ENCODE data around the gene LIN28B. TPM values are rescaled to one million over a fixed set of nuclear protein-coding genes. Genes with fewer than 3 reads are reported as not detected.

The LIN28B gene
- total RNA-seq, 4 donors from 2014 or later = not detected

- WGBS, 2 donors = 87 to 91% methylated on average over 4 of the region's 4 CpGs
- intact Hi-C loops (cut with DNase I; ENCODE audit: low total_unique reads) = no loop called here
These were observed 72.0 kb downstream of the LIN28B start for GRCh38 chr6:105028898-105029297.

GRCh38 chr6:105029581-105029980, 72.7 kb downstream of the LIN28B start:
- no peak for DNase-seq (ENCODE audit: low spot score in 2 of 2)
- TF ChIP-seq CTCF (IDR thresholded peaks at IDR 0.05) (no peak), POLR2A (IDR thresholded peaks at IDR 0.05) (no peak)
- 74 to 79% methylated on average over 2 of the region's 2 CpGs for WGBS, 2 donors
- H3K4me3 ChIP-seq (ENCODE audit: low read depth, poor library complexity, severe bottlenecking) = no peak overlapping the region
- intact Hi-C loops (cut with DNase I; ENCODE audit: low total_unique reads) = no loop called here

More at GRCh38 chr6:105028898-105029297, 72.0 kb downstream of the LIN28B start:
- no peak for DNase-seq (ENCODE audit: low spot score in 2 of 2)
- TF ChIP-seq POLR2A (IDR thresholded peaks at IDR 0.05) = no peak
- no peak overlapping the region for H3K4me3 ChIP-seq (ENCODE audit: low read depth, poor library complexity, severe bottlenecking)

- intact Hi-C loops (cut with DNase I; ENCODE audit: low total_unique reads) = no loop called here
- no peak for TF ChIP-seq CTCF (IDR thresholded peaks at IDR 0.05)
- no peak for TF ChIP-seq POLR2A (IDR thresholded peaks at IDR 0.05)
- 77 to 89% methylated on average over 1 of the region's 1 CpG for WGBS, 2 donors
These were observed 77.6 kb downstream of the LIN28B start for GRCh38 chr6:105034470-105034869.

GRCh38 chr6:105035299-105035698, 78.4 kb downstream of the LIN28B start:
- H3K4me3 ChIP-seq (ENCODE audit: low read depth, poor library complexity, severe bottlenecking) = no peak overlapping the region
- intact Hi-C loops (cut with DNase I; ENCODE audit: low total_unique reads) = no loop called here
- TF ChIP-seq POLR2A (IDR thresholded peaks at IDR 0.05) (no peak), CTCF (IDR thresholded peaks at IDR 0.05) (no peak)

More at GRCh38 chr6:105034470-105034869, 77.6 kb downstream of the LIN28B start:
- no peak for DNase-seq (ENCODE audit: low spot score in 2 of 2)
- no peak overlapping the region for H3K4me3 ChIP-seq (ENCODE audit: low read depth, poor library complexity, severe bottlenecking)

GRCh38 chr6:105036351-105036750, 79.4 kb downstream of the LIN28B start:
- H3K4me3 ChIP-seq (ENCODE audit: low read depth, poor library complexity, severe bottlenecking) = no peak overlapping the region
- WGBS, 2 donors = 80 to 90% methylated on average over 1 of the region's 1 CpG
- intact Hi-C loops (cut with DNase I; ENCODE audit: low total_unique reads) = no loop called here
- no peak for TF ChIP-seq CTCF (IDR thresholded peaks at IDR 0.05)
- TF ChIP-seq POLR2A (IDR thresholded peaks at IDR 0.05) = no peak
- DNase-seq (ENCODE audit: low spot score in 2 of 2) = no peak

More at GRCh38 chr6:105035299-105035698, 78.4 kb downstream of the LIN28B start:
- DNase-seq (ENCODE audit: low spot score in 2 of 2) = no peak

GRCh38 chr6:105038259-105038658, 81.4 kb downstream of the LIN28B start:
- H3K4me3 ChIP-seq (ENCODE audit: low read depth, poor library complexity, severe bottlenecking) = no peak overlapping the region
- intact Hi-C loops (cut with DNase I; ENCODE audit: low total_unique reads) = no loop called here
- TF ChIP-seq CTCF (IDR thresholded peaks at IDR 0.05) = no peak
- no peak for TF ChIP-seq POLR2A (IDR thresholded peaks at IDR 0.05)
- DNase-seq (ENCODE audit: low spot score in 2 of 2) = no peak
- 63 to 69% methylated on average over 2 of the region's 2 CpGs for WGBS, 2 donors

Data from lower leg skin (tissue), 4 donors.